MCF 10A (cell line): ENCODE results near the gene MBD3L1. TPM values are rescaled to one million over a fixed set of nuclear protein-coding genes. Genes with fewer than 3 reads are reported as not detected.

ENCODE experiments used
- BruUV-seq: library from RNA; stranded (reverse); fragments of 400-500 nt; replicated peaks from 2 replicates; lab custom pipeline; 2021; lab: Mats Ljungman, UMichigan
- CTCF ChIA-PET: fragments of 300-600 bp; sonication (Branson Sonifier 250); formaldehyde crosslinking; extraction: SDS; loops from one replicate; lab custom pipeline; 2021; ENCODE audit warnings: antibody characterized with exemption, inconsistent platforms; lab: Yijun Ruan, JAX
- POLR2A ChIA-PET: fragments of 300-600, 350-650 bp; sonication (Branson Sonifier 250); formaldehyde crosslinking; extraction: SDS; loops from one replicate; lab custom pipeline; 2020; ENCODE audit warnings: antibody characterized with exemption, inconsistent platforms; lab: Yijun Ruan, JAX
- DNase-seq: peaks from one replicate; pipeline ENCODE4 v3.0.0-alpha.2; 2018; ENCODE audit not compliant: unreplicated experiment
- H3K27ac Mint-ChIP-seq: one replicate; pipeline ENCODE4 v1.8.0; 2022; ENCODE audit warnings: mild to moderate bottlenecking, low read depth, mixed read lengths; ENCODE audit not compliant: unreplicated experiment
- H3K27me3 Mint-ChIP-seq: one replicate; pipeline ENCODE4 v1.8.0; 2022; ENCODE audit warnings: mixed read lengths; ENCODE audit not compliant: insufficient read depth, unreplicated experiment
- H3K36me3 Mint-ChIP-seq: one replicate; pipeline ENCODE4 v1.8.0; 2022; ENCODE audit warnings: mild to moderate bottlenecking, moderate library complexity, mixed read lengths; ENCODE audit not compliant: insufficient read depth, unreplicated experiment
- H3K4me1 Mint-ChIP-seq: one replicate; pipeline ENCODE4 v1.8.0; 2022; ENCODE audit warnings: mixed read lengths; ENCODE audit not compliant: insufficient read depth, unreplicated experiment
- H3K4me3 Mint-ChIP-seq: one replicate; pipeline ENCODE4 v1.8.0; 2022; ENCODE audit warnings: mild to moderate bottlenecking, moderate library complexity, mixed read lengths; ENCODE audit not compliant: unreplicated experiment
- H3K9me3 Mint-ChIP-seq: one replicate; pipeline ENCODE4 v1.8.0; 2022; ENCODE audit warnings: mixed read lengths; ENCODE audit not compliant: unreplicated experiment
- intact Hi-C: fragments of 100-400 bp; cut with micrococcal nuclease; formaldehyde crosslinking; loops from 2 replicates; pipeline ENCODE4 v1.14.1; 2022
- total RNA-seq: library from RNA; stranded (reverse); gene quantifications from 2 replicates; pipeline ENCODE4 v1.2.3, GENCODE V29; 2022
- TF ChIP-seq, protein P1 (sequence below): fragments of 200-600 bp; IDR thresholded peaks from one replicate; pipeline ENCODE4 v1.8.0; 2022; ENCODE audit warnings: antibody characterized with exemption, mild to moderate bottlenecking; ENCODE audit not compliant: unreplicated experiment

Gene MBD3L1
- total RNA-seq, 1 experiment from 2014 or later, result not detected

DNA sequence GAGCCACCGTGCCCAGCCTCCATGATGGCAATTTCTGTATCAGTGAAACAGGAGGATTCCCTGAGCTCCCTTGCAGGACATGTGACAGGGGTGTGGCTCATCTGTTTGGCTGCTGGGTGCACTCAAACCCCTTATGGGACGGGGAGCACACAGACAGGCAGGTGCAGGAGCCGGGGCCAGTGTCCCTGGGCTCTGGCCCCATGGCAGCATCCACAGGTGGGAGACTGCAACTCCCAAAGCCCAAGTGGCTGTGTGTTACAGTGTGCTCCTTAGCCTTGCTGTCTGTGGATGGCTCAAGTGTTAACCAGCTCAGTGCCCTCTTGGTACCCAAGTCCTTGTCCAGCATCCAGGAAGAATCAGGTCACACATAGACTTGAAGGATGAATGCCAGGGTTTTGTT is 14.6 kb downstream of the MBD3L1 start:
- no peaks in the 10 kb centered on the region for H3K4me1 Mint-ChIP-seq
- H3K36me3 Mint-ChIP-seq, result no peaks in the 10 kb centered on the region
- intact Hi-C loops, result no loop called here
- no peak for DNase-seq
- no peaks in the 10 kb centered on the region for H3K27me3 Mint-ChIP-seq
- BruUV-seq, result no TSS peak
- no peak overlapping the region for H3K4me3 Mint-ChIP-seq
- TF ChIP-seq, protein P1, sequence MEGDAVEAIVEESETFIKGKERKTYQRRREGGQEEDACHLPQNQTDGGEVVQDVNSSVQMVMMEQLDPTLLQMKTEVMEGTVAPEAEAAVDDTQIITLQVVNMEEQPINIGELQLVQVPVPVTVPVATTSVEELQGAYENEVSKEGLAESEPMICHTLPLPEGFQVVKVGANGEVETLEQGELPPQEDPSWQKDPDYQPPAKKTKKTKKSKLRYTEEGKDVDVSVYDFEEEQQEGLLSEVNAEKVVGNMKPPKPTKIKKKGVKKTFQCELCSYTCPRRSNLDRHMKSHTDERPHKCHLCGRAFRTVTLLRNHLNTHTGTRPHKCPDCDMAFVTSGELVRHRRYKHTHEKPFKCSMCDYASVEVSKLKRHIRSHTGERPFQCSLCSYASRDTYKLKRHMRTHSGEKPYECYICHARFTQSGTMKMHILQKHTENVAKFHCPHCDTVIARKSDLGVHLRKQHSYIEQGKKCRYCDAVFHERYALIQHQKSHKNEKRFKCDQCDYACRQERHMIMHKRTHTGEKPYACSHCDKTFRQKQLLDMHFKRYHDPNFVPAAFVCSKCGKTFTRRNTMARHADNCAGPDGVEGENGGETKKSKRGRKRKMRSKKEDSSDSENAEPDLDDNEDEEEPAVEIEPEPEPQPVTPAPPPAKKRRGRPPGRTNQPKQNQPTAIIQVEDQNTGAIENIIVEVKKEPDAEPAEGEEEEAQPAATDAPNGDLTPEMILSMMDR, result no peak
- ChIA-PET CTCF (interaction anchor here (0.6 kb wide), 1 partner anchor 170 kb away, joined by 4 read pairs; no protein-coding TSS in a partner anchor), POLR2A (no interaction called here)
- no peak overlapping the region for H3K27ac Mint-ChIP-seq
- H3K9me3 Mint-ChIP-seq, result peaks cover 31% of the 10 kb centered on the region

DNA sequence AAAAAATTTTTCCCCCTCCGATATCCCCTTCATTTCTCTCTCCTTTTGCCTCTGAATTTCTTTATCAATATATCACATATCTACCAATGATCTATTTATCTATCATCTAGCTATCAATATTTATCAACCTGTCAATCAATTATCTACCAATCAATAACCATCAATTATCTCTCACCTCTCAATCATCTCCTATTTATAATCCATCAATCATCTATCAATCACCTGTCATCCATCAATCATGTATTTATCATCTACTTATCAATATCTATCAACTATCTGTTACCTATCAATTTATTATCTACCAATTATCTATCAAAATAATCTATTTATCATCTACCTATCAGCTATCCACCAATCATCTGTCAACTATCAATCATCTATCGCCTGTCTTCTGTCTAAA is 17.1 kb downstream of the MBD3L1 start:
- Mint-ChIP-seq H3K4me3 (no peak overlapping the region), H3K27ac (no peak overlapping the region), H3K9me3 (peaks cover 39% of the 10 kb centered on the region), H3K4me1 (no peaks in the 10 kb centered on the region), H3K27me3 (no peaks in the 10 kb centered on the region), H3K36me3 (no peaks in the 10 kb centered on the region)
- POLR2A ChIA-PET, result no interaction called here
- TF ChIP-seq, protein P1, result no peak
- CTCF ChIA-PET, result no interaction called here
- no TSS peak for BruUV-seq
- DNase-seq, result no peak
- intact Hi-C loops, result no loop called here

DNA sequence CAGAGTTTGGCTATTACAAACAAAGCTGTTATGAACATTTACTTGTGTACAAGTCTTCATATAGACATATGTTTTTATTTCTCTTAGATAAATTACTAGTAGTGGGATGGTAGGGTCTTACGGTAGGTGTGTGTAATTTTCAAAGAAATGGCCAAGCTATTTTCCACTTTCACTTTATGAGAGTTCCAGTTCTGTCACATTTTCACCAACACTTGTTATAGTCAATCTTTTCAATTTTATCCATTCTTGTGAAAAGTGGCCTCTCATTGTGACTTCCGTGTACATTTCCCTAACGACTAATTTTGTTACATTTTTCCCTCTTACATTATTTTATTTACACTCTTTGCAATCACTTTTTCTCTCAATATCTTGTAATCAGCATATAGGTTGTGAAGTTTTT is 18.3 kb downstream of the MBD3L1 start:
- BruUV-seq, result no TSS peak
- TF ChIP-seq, protein P1, result no peak
- no peak for DNase-seq
- CTCF ChIA-PET, result interaction anchor here (0.6 to 0.8 kb wide), 2 partner anchors 195 to 208 kb away, joined by 3 to 4 read pairs; no protein-coding TSS in a partner anchor
- POLR2A ChIA-PET, result no interaction called here
- Mint-ChIP-seq H3K27me3 (no peaks in the 10 kb centered on the region), H3K4me1 (no peaks in the 10 kb centered on the region), H3K4me3 (no peak overlapping the region), H3K9me3 (peaks cover 39% of the 10 kb centered on the region), H3K36me3 (no peaks in the 10 kb centered on the region), H3K27ac (no peak overlapping the region)
- intact Hi-C loops, result no loop called here

DNA sequence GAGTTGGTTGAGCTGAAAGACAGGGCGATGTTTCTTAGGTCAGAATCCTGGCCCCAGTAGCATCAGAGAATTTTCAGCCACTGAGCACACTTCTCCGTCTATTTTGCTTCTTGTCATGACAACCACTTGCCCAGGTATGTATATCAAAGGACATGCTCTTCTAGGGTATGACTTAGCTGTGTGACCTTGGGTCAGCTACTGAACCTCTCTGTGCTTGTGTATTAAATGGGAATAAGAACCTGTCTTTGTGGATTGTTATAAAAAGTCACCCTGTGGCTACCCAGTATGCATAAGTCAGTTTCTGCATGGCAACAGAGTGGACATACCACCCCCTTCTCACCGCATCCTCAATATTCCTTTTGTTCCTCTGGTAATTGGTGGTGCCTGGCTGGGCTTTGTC is 26.1 kb downstream of the MBD3L1 start:
- H3K27ac Mint-ChIP-seq, result no peak overlapping the region
- TF ChIP-seq, protein P1, result no peak
- no peaks in the 10 kb centered on the region for H3K36me3 Mint-ChIP-seq
- no peak overlapping the region for H3K4me3 Mint-ChIP-seq
- no peaks in the 10 kb centered on the region for H3K4me1 Mint-ChIP-seq
- intact Hi-C loops, result no loop called here
- peaks cover 19% of the 10 kb centered on the region for H3K9me3 Mint-ChIP-seq
- no TSS peak for BruUV-seq
- CTCF ChIA-PET, result interaction anchor here (1.1 to 1.5 kb wide), 2 partner anchors 152 to 204 kb away, joined by 3 to 4 read pairs; no protein-coding TSS in a partner anchor
- POLR2A ChIA-PET, result interaction anchor here (0.6 to 0.7 kb wide), 2 partner anchors 24 to 1337 kb away, joined by 3 to 4 read pairs; no protein-coding TSS in a partner anchor
- no peak for DNase-seq
- H3K27me3 Mint-ChIP-seq, result no peaks in the 10 kb centered on the region
